ENCODE data around the gene ALCAM.

GRCh38 chr3:105503191-105503593, 136.5 kb downstream of the ALCAM start:
- TF ChIP-seq, protein P1, sequence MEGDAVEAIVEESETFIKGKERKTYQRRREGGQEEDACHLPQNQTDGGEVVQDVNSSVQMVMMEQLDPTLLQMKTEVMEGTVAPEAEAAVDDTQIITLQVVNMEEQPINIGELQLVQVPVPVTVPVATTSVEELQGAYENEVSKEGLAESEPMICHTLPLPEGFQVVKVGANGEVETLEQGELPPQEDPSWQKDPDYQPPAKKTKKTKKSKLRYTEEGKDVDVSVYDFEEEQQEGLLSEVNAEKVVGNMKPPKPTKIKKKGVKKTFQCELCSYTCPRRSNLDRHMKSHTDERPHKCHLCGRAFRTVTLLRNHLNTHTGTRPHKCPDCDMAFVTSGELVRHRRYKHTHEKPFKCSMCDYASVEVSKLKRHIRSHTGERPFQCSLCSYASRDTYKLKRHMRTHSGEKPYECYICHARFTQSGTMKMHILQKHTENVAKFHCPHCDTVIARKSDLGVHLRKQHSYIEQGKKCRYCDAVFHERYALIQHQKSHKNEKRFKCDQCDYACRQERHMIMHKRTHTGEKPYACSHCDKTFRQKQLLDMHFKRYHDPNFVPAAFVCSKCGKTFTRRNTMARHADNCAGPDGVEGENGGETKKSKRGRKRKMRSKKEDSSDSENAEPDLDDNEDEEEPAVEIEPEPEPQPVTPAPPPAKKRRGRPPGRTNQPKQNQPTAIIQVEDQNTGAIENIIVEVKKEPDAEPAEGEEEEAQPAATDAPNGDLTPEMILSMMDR (IDR thresholded peaks at IDR 0.05): no peak
- no peak for TF ChIP-seq EZH2phosphoT487 (IDR thresholded peaks at IDR 0.05)
- no peak for TF ChIP-seq EZH2 (IDR thresholded peaks at IDR 0.05)
